HFF-Myc (cell line): ENCODE data around the gene PKP3.

ENCODE experiments used
- DNase-seq: peaks from one replicate; pipeline ENCODE4 v3.0.0-alpha.2; 2011; ENCODE audit warnings: low read depth; ENCODE audit errors: extremely low read depth
- H3K4me3 ChIP-seq: replicated peaks from 2 replicates; pipeline ENCODE4 v1.5.1; 2011; ENCODE audit warnings: low read depth, mild to moderate bottlenecking, control low read depth, low read length
- TF ChIP-seq, protein P1 (sequence below): IDR thresholded peaks from 2 replicates; pipeline ENCODE4 v1.5.1; 2012; ENCODE audit warnings: mild to moderate bottlenecking, low read depth, low read length, control low read depth; ENCODE audit errors: missing control alignments

PKP3 gene

DNA sequence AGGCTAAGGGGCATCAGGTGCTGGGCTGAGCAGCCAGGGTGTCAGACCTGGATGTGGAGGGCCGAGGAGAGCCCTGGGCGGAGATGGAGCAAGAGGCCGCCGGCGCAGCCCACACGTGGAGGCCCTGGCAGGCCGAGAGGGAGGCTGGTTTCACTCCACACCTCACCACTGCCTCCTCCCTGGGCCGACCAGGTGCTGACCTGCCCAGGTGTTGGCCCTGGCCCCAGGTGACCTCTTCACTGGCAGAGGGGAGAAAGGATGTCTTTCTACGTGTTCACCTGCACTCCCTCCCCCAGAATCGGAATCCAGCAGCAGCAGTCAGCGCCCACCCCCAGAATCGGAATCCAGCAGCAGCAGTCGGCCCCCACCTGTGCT, 47.0 kb downstream of the PKP3 start:
- no peak for DNase-seq
- TF ChIP-seq, protein P1, sequence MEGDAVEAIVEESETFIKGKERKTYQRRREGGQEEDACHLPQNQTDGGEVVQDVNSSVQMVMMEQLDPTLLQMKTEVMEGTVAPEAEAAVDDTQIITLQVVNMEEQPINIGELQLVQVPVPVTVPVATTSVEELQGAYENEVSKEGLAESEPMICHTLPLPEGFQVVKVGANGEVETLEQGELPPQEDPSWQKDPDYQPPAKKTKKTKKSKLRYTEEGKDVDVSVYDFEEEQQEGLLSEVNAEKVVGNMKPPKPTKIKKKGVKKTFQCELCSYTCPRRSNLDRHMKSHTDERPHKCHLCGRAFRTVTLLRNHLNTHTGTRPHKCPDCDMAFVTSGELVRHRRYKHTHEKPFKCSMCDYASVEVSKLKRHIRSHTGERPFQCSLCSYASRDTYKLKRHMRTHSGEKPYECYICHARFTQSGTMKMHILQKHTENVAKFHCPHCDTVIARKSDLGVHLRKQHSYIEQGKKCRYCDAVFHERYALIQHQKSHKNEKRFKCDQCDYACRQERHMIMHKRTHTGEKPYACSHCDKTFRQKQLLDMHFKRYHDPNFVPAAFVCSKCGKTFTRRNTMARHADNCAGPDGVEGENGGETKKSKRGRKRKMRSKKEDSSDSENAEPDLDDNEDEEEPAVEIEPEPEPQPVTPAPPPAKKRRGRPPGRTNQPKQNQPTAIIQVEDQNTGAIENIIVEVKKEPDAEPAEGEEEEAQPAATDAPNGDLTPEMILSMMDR: no peak
- H3K4me3 ChIP-seq: no peak overlapping the region

DNA sequence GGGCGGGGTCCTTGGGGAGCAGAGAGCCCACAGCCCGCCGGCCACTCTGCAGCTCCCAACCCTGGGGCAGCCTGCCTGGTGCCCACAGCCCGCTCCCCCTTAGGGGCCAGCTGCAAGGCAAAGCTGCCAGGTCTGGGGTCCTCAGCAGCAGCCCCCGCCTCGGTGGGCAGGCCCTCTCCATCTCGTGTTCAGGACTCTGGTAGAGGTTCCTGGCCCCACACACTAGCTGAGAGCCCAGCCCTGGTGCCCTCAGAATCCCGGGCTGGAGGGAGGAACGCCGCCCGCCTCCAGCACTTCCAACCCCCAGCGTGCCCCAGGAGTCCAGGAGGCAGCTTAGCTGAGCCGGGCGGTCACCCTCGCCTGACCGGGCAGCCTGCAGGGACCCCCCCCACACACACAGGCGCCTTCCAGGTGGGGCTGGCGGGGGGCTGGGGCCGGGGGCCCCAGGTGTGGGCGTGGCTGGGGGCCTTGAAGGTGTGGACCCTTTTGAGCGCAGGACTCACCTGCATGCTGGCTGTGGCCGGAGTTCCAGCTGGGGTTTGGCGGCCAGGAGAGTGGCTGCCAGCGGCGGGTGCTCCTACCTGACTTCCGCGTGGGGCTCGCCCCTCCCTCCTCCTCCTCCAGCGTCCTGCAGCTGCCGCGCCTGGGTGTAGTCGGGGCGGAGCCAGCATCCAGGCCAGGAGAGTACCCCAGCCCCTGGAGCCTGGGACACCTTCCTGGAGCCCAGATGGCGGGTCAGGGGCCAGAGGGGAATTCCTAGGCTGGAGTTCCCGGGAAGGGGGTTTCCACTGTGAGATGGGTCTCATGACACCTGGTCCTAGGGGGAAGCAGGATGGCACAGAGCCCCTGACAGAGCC, 47.6 kb downstream of the PKP3 start, which contains the start of gene ANO9:
TSS of gene ANO9 (minus strand) at position 594 of the 857 bp plus-strand sequence. CDS start at position 509, 85 bp downstream.
- no peak within 1 kb of the TSS for H3K4me3 ChIP-seq
- TF ChIP-seq, protein P1: no peak
- no peak for DNase-seq

DNA sequence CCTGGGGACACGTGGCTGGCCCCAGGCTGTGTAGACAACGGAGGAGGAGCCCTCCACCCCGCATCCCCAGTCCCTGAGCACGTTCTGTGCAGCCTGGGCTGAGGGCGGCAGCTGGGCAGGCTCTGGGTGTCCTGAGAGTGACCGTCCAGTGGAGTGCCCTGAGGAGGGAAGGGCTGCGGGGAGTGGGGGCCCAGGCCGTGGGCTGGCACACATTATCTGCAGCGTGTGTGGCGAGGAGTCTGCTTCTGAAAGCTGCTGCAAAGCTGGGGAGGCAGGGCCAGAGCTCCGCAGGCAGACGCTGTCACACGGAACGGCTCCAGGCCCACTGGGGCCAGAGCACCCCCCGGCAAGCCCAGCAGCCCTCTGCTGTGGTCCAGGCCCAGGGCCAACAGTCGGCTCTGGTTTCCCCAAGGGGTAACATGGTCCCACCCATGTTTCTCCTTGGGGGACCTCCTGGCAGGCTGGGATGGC, 48.6 kb downstream of the PKP3 start:
- no peak for DNase-seq
- no peak overlapping the region for H3K4me3 ChIP-seq
- TF ChIP-seq, protein P1: no peak

DNA sequence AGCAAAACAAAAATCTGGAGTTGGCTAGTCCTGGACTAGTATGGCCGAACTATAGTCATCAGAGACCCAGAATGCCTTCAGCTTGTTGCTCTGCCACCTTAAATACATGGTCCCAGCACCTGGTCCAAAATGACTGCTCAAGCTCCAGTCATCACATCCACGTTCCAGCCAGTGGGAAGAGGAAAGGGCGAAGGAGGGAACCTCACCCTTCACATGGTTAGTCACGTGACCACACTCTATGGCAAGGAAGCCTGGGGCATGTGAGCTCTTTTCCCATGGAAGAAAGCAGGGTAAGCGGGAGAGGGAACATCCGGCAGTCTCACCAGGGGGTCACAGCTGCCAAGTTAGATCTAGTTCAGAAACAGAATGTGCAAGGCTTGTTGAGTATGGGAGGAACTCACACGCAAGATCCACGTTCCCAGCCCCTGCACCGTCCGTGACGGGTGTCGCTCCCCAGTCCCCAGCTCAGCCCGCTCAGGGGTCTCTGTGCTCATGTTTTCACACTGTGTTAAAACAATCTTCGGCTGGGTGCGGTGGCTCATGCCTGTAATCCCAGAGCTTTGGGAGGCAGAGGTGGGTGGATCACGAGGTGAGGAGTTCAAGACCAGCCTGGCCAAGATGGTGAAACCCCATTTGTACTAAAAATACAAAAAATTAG, 49.7 kb downstream of the PKP3 start:
- no peak overlapping the region for H3K4me3 ChIP-seq
- TF ChIP-seq, protein P1: no peak
- DNase-seq: no peak

GRCh38 chr11:444396-445144, 50.6 kb downstream of the PKP3 start:
- no peak overlapping the region for H3K4me3 ChIP-seq
- TF ChIP-seq, protein P1: no peak
- DNase-seq: no peak

DNA sequence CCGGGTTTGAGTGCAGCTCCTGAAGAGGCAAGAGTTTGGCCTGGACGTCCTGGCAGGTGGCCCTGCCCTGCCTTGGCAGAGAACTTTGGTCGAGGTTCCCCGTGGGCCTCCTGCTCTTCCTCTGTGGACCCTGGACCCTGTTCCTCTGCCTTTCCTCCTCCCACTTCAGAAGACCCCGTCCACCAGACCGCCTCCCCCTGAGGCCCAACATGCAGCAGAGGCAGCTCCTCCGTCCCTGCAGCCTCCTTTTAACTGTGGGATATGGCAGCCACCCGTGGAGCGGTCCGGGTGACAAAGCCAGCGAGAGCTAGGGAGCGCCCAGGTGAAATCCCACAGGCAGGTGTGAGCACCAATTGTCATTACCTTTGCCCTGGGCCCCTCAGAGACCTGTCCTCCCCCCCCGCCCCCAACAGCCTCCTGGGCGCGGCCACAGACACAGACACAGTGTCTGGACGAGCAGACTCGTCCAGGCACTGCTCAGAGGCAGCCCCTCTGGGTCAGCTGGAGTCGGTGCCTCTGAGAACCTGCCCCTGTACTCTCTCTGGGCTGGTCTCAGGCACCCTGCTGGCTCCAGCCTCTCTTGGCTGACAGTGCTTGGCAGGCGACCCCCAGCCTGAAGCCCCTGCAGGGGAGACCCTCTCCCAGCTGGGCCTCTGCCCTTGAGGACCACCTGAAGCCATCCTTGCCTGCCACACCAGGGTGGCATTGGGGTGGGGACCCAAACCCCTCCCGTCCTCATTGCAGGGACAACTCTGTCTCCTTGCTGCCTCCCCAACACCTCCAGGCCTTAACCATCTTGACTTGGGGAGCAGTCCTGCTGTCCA, 52.0 kb downstream of the PKP3 start:
- DNase-seq: no peak
- no peak overlapping the region for H3K4me3 ChIP-seq
- TF ChIP-seq, protein P1: no peak
